Karpas-422 (cell line): ENCODE results near the gene LIMS1. TPM values are rescaled to one million over a fixed set of nuclear protein-coding genes. Genes with fewer than 3 reads are reported as not detected.
"Not testable (repeated sequence)": the region's sequence is repeated elsewhere in the genome, so short reads cannot be mapped to it uniquely, and the experiment has no call there.

Experiments used
- DNase-seq: peaks from one replicate; pipeline ENCODE4 v3.0.0-alpha.2; 2015
- H2AFZ ChIP-seq: fragments of 200-600 bp; sonication (generic); 2 replicates; pipeline ENCODE4 v1.6.1; 2014; ENCODE audit warnings: antibody characterized with exemption, low read length, mixed read lengths
- H3K27ac ChIP-seq: fragments of 200-600 bp; sonication (generic); 2 replicates; pipeline ENCODE4 v1.5.1; 2014; ENCODE audit warnings: mild to moderate bottlenecking, low read length, moderate library complexity
- H3K27me3 ChIP-seq: fragments of 200-600 bp; sonication (generic); 2 replicates; pipeline ENCODE4 v1.6.1; 2014; ENCODE audit warnings: low read length, mixed read lengths
- H3K36me3 ChIP-seq: fragments of 200-600 bp; sonication (generic); 2 replicates; pipeline ENCODE4 v1.6.1; 2014; ENCODE audit warnings: low read length, mixed read lengths; ENCODE audit not compliant: insufficient read depth
- H3K4me1 ChIP-seq: fragments of 200-600 bp; sonication (generic); 2 replicates; pipeline ENCODE4 v1.6.1; 2014; ENCODE audit warnings: mild to moderate bottlenecking, low read length, mixed read lengths
- H3K4me2 ChIP-seq: fragments of 200-600 bp; sonication (generic); 2 replicates; pipeline ENCODE4 v1.6.1; 2014; ENCODE audit warnings: low read length, low read depth, mild to moderate bottlenecking; ENCODE audit not compliant: poor library complexity, severe bottlenecking
- H3K4me3 ChIP-seq: fragments of 200-600 bp; sonication (generic); 2 replicates; pipeline ENCODE4 v1.5.1; 2014; ENCODE audit warnings: mild to moderate bottlenecking, antibody characterized with exemption, low read length, mixed read lengths
- H3K79me2 ChIP-seq: fragments of 200-600 bp; sonication (generic); 2 replicates; pipeline ENCODE4 v1.6.1; 2014; ENCODE audit warnings: mild to moderate bottlenecking, low read length, mixed read lengths
- H3K9ac ChIP-seq: fragments of 200-600 bp; sonication (generic); 2 replicates; pipeline ENCODE4 v1.6.0; 2014; ENCODE audit warnings: low read length
- H3K9me2 ChIP-seq: fragments of 200-600 bp; sonication (generic), shearing (Covaris generic); replicated peaks from 2 replicates; pipeline ENCODE4 v1.6.0; 2014; ENCODE audit warnings: mild to moderate bottlenecking, low read length, moderate library complexity; ENCODE audit not compliant: insufficient read depth
- H3K9me3 ChIP-seq: fragments of 300-700, 200-600 bp; sonication (generic); 2 replicates; pipeline ENCODE4 v1.6.1; 2014; ENCODE audit warnings: low read length, mixed read lengths
- H4K20me1 ChIP-seq: fragments of 200-600 bp; sonication (generic); 2 replicates; pipeline ENCODE4 v1.6.1; 2014; ENCODE audit warnings: mild to moderate bottlenecking, antibody characterized with exemption, low read length, low read depth; ENCODE audit not compliant: insufficient read depth
- total RNA-seq: library from RNA; depleted of rRNA; stranded (reverse); fragments of >200 nt; shearing (Covaris generic); gene quantifications from 2 replicates; pipeline ENCODE4 v1.2.3, GENCODE V29; 2014; ENCODE audit warnings: low replicate concordance

LIMS1 gene
- total RNA-seq, 1 experiment from 2014 or later: 9.7 TPM

DNA sequence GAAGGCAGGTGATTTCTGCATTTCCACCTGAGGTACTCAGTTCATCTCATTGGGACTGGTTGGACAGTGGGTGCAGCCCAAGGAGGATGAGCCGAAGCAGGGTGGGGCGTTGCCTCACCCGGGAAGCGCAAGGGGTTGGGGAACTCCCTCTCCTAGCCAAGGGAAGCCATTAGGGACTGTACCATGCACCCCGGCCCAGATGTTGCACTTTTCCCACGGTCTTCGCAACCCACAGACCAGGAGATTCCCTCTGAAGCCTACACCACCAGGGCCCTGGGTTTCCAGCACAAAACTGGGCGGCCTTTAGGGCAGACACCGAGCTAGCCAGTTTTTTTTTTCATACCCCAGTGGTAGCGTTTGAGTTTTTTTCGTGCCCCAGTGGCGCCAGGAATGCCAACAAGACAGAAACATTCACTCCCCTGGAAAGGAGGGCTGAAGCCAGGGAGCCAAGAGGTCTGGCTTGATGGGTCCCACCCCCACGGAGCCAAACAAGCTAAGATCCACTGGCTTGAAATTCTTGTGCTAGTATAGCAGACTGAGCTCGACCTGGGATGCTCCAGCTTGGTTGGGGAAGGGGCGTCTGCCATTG, 109.1 kb downstream of the LIMS1 start:
- H4K20me1 ChIP-seq: peaks cover 22% of the 10 kb centered on the region
- no peaks in the 10 kb centered on the region for H3K9me2 ChIP-seq
- no peaks in the 10 kb centered on the region for H3K79me2 ChIP-seq
- no peaks in the 10 kb centered on the region for H3K27me3 ChIP-seq
- no peak for DNase-seq
- no peaks in the 10 kb centered on the region for H3K4me1 ChIP-seq
- H3K9me3 ChIP-seq: no peaks in the 10 kb centered on the region
- H3K4me3 ChIP-seq: no peak overlapping the region
- no peak overlapping the region for H3K4me2 ChIP-seq
- H3K36me3 ChIP-seq: no peaks in the 10 kb centered on the region
- no peak overlapping the region for H2AFZ ChIP-seq
- H3K9ac ChIP-seq: no peak overlapping the region
- no peak overlapping the region for H3K27ac ChIP-seq

- not testable (repeated sequence) for H3K27me3 ChIP-seq, DNase-seq, H3K4me3 ChIP-seq, H3K9me2 ChIP-seq, H3K4me1 ChIP-seq, H3K9me3 ChIP-seq, H3K36me3 ChIP-seq, H3K9ac ChIP-seq, H3K4me2 ChIP-seq, H2AFZ ChIP-seq, H3K27ac ChIP-seq, H3K79me2 ChIP-seq
- H4K20me1 ChIP-seq: peaks cover 22% of the 10 kb centered on the region
Observed at GRCh38 chr2:108643862-108644261, 109.6 kb downstream of the LIMS1 start.

GRCh38 chr2:108644446-108644845, 110.2 kb downstream of the LIMS1 start:
- not testable (repeated sequence) for H3K4me2 ChIP-seq

GRCh38 chr2:108648796-108649195, 114.5 kb downstream of the LIMS1 start:
- not testable (repeated sequence) for H3K79me2 ChIP-seq, H3K36me3 ChIP-seq, H3K27ac ChIP-seq, H3K4me3 ChIP-seq, H3K4me2 ChIP-seq, H3K27me3 ChIP-seq, H4K20me1 ChIP-seq, H3K9ac ChIP-seq, H3K4me1 ChIP-seq, H3K9me3 ChIP-seq, H3K9me2 ChIP-seq, DNase-seq, H2AFZ ChIP-seq

More at GRCh38 chr2:108644446-108644845, 110.2 kb downstream of the LIMS1 start:
- not testable (repeated sequence) for H3K4me3 ChIP-seq, DNase-seq, H3K36me3 ChIP-seq, H2AFZ ChIP-seq, H3K9me2 ChIP-seq, H3K27ac ChIP-seq, H3K4me1 ChIP-seq, H3K79me2 ChIP-seq, H3K9ac ChIP-seq, H3K9me3 ChIP-seq, H3K27me3 ChIP-seq
- H4K20me1 ChIP-seq: peaks cover 19% of the 10 kb centered on the region

- H3K27me3 ChIP-seq, H3K79me2 ChIP-seq, H3K4me1 ChIP-seq, H3K4me2 ChIP-seq, H3K27ac ChIP-seq, H3K9ac ChIP-seq, H3K9me2 ChIP-seq, H4K20me1 ChIP-seq, H2AFZ ChIP-seq, H3K4me3 ChIP-seq, H3K36me3 ChIP-seq, DNase-seq, H3K9me3 ChIP-seq: not testable (repeated sequence)
Observed at GRCh38 chr2:108650465-108650864, 116.2 kb downstream of the LIMS1 start.

DNA sequence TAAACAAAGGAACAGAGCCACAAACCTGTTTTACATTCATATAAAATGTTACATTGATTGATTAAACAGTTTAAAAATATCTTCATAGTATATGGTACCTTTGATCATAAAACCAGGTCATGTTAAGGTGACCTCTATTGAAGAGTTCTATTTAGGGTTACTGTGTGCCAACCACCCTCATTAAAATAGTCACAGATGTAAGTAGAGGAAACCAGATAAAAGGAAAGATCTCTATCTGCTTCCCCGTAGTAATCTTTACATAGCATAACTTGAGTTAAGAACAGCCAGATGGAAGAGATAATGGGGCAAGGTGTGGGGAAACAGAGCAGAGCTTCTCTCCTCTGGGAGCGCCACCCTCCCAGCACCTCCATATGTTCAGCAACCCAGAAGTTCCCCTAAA, 117.2 kb downstream of the LIMS1 start:
- H3K79me2 ChIP-seq, H3K9ac ChIP-seq, H3K9me3 ChIP-seq, DNase-seq, H2AFZ ChIP-seq, H3K4me2 ChIP-seq, H3K4me3 ChIP-seq, H3K27me3 ChIP-seq, H3K27ac ChIP-seq, H4K20me1 ChIP-seq, H3K4me1 ChIP-seq, H3K9me2 ChIP-seq, H3K36me3 ChIP-seq: not testable (repeated sequence)

GRCh38 chr2:108652187-108652931, 118.1 kb downstream of the LIMS1 start:
- H3K9ac ChIP-seq: not testable (repeated sequence)

DNA sequence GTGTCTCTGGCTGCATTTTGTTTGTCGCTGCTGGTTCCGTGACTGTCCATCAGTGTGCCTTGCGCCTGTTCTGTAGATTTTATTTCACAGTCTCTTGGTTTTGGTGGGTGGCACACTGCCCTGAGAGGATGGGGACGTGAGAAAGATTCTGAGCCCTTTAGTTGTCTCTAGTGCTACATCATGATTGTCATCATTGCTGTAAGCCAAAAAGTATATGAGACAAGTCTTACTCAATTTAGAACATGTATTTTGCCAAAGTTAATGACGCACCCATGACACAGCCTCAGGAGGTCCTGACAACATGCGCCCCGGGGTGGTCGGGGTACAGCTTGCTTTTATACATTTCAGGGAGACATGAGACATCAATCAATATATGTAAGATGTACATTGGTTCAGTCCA, 119.2 kb downstream of the LIMS1 start:
- DNase-seq, H4K20me1 ChIP-seq, H3K9ac ChIP-seq, H3K36me3 ChIP-seq, H2AFZ ChIP-seq, H3K27me3 ChIP-seq, H3K79me2 ChIP-seq, H3K9me3 ChIP-seq, H3K4me2 ChIP-seq, H3K4me3 ChIP-seq, H3K9me2 ChIP-seq, H3K4me1 ChIP-seq, H3K27ac ChIP-seq: not testable (repeated sequence)

More at GRCh38 chr2:108652187-108652931, 118.1 kb downstream of the LIMS1 start:
- H3K27ac ChIP-seq, H3K4me2 ChIP-seq, H3K9me3 ChIP-seq, DNase-seq, H3K27me3 ChIP-seq, H3K4me3 ChIP-seq, H2AFZ ChIP-seq, H3K79me2 ChIP-seq, H3K4me1 ChIP-seq, H4K20me1 ChIP-seq, H3K36me3 ChIP-seq, H3K9me2 ChIP-seq: not testable (repeated sequence)
